GM12891 (cell line): ENCODE measurements around the gene TMEM272.
A peak's percentile ranks its signal among the peaks of the same experiment; 100 is the strongest.

Experiments
- DNase-seq: peaks from one replicate; pipeline ENCODE4 v3.0.0; 2011; ENCODE audit warnings: low spot score; ENCODE audit not compliant: insufficient read length
- FAIRE-seq: peaks from 2 replicates; lab custom pipeline; 2011; peaks lifted over from hg19 to GRCh38; lab: Jason Lieb, UNC
- PAX5 ChIP-seq: IDR thresholded peaks from 2 replicates; pipeline ENCODE4 v1.6.1; 2011; ENCODE audit warnings: low read length, moderate library complexity, mild to moderate bottlenecking; ENCODE audit not compliant: insufficient read depth, severe bottlenecking
- POLR2A ChIP-seq: IDR thresholded peaks from 2 replicates; pipeline ENCODE4 v1.6.1; 2011; ENCODE audit warnings: low read depth, low read length, control low read depth
- POLR2AphosphoS5 ChIP-seq: IDR thresholded peaks from 2 replicates; pipeline ENCODE4 v1.6.1; 2011; ENCODE audit warnings: low read depth, low read length, control low read depth
- POU2F2 ChIP-seq: IDR thresholded peaks from 2 replicates; pipeline ENCODE4 v1.6.1; 2011; ENCODE audit warnings: low read depth, mild to moderate bottlenecking, control low read depth, low read length, moderate library complexity
- SPI1 ChIP-seq: IDR thresholded peaks from 2 replicates; pipeline ENCODE4 v1.6.1; 2011; ENCODE audit warnings: low read depth, low read length, control low read depth
- TAF1 ChIP-seq: IDR thresholded peaks from 2 replicates; pipeline ENCODE4 v1.6.1; 2011; ENCODE audit warnings: low read depth, low read length, control low read depth

Gene TMEM272

DNA sequence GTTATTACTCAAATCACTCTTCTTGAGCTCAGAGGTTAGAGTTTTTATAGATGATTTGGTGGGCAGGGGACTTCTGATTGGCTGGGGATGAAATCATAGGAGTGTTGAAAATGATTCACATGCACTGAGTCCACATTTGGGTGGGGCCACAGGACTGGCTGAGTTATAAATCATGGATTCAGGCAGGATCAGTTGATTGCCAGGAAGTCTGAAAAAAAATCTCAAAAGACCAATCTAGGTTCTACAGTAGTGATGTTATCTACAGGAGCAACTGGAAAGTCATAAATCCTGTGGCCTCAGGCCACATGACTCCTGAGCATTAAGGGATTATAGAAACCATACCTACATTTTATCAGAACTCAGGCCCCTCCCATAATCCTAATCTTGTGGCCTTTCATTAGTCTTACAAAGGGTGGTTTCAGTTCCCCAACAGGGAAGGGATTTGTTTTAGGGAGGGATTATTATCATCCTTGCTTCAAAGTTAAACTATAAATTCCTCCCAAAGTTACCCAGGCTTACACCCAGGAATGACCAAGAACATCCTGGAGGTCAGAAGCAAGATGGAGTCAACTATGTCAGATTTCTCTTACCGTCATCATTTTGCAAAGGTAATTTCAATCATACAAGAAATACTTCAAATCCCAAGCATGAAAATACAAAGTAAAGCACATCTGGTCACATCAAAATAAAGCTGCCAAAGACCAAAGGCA lies 11.2 kb upstream of the TMEM272 start:
- DNase-seq, result no peak
- FAIRE-seq, result no peak
- no peak for TF ChIP-seq POLR2A
- TF ChIP-seq TAF1, result no peak
- TF ChIP-seq SPI1, result no peak
- TF ChIP-seq POLR2AphosphoS5, result no peak
- no peak for TF ChIP-seq PAX5
- no peak for TF ChIP-seq POU2F2

DNA sequence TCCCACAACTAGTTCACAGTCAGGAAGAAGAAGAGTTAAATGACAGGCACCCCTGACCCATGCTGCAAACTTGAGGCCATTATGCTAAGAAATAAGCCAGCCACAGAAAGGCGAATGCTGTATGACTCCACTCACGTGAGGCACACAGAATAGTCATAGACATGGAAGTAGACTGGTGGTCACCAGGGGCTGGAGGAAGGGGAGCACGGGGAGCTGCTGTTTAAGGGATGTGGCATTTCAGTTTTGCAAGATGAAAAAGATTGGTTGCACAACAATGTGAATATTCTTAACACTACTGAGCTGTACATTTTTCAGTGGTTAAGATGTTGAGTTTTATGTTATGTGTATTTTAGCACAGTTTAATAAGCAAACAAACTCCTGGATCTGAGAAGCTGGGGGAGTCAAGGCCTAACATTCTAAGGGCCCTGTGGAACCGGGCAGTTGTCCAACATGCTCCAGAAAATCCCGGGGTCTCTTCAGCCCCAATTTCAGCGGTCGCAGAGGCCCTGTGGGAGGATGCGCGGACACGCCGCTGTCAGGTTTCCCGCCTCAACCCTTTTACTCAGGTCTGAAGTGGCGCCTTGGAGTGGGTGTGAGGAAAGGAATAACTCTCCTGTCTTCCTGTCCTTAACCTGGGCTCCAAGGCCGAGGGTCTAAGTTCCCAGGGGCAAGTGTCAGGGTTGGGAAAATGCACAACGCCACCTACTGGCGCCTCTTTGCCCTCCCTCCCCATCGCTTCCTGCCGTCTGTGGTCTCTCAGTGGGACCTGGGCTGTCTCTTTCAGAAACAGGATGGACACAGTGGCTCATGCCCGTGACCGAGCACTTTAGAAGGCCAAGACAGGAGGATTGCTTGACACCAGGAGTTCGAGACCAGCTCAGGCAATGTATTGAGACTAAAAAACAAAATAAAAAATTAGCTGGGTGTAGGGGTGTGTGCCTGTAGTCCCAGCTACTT lies 4.4 kb upstream of the TMEM272 start:
- TF ChIP-seq PAX5 (no peak), POLR2AphosphoS5 (no peak), POLR2A (no peak), TAF1 (no peak), SPI1 (no peak), POU2F2 (no peak)
- FAIRE-seq (peak; percentile 79), DNase-seq (peak; percentile 39)

DNA sequence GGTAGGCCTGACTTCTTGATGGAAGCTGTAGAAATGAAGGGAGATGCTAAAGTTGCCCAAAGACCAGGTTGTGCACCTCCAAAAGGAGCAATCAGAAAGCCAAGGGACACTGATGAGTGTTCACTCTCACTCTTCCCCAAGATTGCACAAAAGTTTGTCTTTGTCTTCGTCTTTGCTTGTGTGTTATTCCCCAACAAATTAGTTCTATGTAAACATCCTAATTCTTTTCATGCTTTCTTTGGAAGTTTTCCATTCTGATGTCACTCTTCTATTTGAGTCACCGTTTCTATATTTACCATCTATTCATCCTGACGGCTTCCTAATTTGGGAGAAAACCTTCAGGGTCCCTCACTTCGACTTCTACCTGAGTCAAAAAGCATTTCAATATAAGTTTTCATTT lies 3.7 kb upstream of the TMEM272 start:
- TF ChIP-seq POU2F2, result no peak
- TF ChIP-seq POLR2A, result no peak
- no peak for TF ChIP-seq POLR2AphosphoS5
- no peak for TF ChIP-seq SPI1
- TF ChIP-seq PAX5, result no peak
- no peak for TF ChIP-seq TAF1
- FAIRE-seq (no peak), DNase-seq (no peak)

DNA sequence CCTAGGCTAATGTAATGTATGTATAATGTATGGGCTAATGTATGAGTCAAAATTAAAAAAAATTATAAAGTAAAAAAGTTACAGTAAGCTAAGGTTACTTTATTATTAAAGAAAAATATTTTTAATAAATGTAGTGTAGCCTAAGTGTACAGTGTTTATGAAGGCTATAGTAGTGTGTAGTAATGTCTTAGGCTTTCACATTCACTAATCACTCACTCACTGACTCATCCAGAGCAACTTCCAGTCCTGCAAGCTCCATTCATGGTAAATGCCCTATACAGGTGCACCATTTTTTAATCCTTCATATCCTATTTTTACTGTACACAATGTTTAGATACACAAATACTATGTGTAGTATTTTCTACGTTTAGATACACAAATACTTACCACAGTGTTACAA lies 1.8 kb upstream of the TMEM272 start:
- FAIRE-seq (no peak), DNase-seq (no peak)
- TF ChIP-seq POLR2A (no peak), POU2F2 (no peak), POLR2AphosphoS5 (no peak), PAX5 (no peak), SPI1 (no peak), TAF1 (no peak)

DNA sequence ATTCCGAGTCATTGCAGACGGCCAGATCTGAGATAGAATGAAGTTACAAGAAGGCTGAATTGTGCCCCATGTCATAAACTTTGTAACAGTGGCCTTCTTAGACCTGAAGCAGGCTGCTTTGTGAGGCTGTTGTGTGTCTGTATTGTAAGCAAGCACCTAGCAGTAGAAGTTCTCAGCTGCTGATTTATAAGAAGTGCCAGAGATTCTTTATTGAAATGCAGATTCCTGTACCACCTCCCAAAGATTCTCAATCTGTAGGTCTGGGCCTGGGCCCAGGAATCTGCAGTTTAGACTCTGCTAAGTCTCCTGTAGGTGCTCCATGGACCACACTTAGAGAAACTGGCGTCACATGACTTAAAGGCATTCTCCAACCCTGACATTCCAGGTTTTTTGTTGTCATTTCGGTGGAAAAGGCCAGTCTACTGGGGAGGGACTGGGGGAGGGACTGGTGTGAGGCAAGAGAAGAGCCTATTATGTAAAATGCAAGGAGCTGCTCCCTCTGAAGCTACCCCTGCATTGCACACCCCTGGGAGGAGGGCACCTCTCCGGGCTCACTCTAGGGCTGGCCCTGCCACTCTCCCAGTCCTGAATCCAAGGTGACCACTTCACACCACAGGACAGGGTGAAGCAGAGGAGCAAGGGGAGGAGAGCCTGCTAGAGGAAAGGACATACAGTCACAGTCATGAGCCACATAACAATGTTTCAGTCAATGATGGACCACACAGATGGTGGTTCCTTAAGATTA lies 769 bp upstream of the TMEM272 start:
- FAIRE-seq (no peak), DNase-seq (no peak)
- TF ChIP-seq POU2F2 (no peak), TAF1 (no peak), POLR2A (no peak), POLR2AphosphoS5 (no peak), SPI1 (no peak), PAX5 (no peak)

DNA sequence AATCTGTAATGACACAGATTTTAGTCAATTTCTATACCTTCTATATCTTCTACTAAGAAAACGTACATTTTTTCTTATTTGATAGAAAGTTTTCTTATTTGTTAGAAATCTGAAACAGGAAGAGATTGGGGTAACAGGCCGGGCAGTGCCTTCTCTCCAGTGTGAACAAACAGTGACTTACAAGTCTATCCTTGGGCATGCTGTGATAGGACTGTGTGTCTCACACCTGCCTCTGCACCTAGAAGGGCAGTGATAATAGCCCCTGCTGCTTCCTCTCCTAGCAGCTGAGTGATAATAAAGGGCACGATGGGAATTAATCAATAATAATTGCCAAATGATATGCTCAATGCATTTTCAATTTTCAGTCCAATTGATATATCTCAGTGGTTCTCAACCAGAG lies 1.4 kb downstream of the TMEM272 start:
- TF ChIP-seq POU2F2 (no peak), PAX5 (no peak), TAF1 (no peak), SPI1 (no peak), POLR2A (no peak), POLR2AphosphoS5 (no peak)
- FAIRE-seq (no peak), DNase-seq (no peak)

DNA sequence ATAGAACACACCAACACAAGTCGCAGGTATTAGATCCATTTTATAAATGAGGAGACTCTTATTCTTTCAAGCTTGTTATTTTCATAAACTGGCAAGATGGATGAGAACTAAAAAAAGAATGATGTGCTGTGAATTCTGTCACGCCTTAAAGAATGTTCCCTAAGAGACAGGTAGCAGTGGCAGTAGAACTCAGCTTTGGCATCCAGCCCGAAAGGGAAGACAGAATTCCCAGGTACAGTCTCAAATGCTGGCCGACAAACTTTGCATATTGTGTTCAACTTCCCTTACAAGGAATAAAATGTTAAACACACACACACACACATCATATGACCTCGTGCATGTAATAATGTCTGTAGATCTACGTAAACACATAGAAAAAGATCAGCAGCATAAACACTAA lies 3.2 kb downstream of the TMEM272 start:
- TF ChIP-seq POLR2A, result no peak
- TF ChIP-seq SPI1, result no peak
- no peak for TF ChIP-seq TAF1
- no peak for TF ChIP-seq POLR2AphosphoS5
- TF ChIP-seq POU2F2, result no peak
- TF ChIP-seq PAX5, result no peak
- no peak for FAIRE-seq
- DNase-seq, result no peak

DNA sequence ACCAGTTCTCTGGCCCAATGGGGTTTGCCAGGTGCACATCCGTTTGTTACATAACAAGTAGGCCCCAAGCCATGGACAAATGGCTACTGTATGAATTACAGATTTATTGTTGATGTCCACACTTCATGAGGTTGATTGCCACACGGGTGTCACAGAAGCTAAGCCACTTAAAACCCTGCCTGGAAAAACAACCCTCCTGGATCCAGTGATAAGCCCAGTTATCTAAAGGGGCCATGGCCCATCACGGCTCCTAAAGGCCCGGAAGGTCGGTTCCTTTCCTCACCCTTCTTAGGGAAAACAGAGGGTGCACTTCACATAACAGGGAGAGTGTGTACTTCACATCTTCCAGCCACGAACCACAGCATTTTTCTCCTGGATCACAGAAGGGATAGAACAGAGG lies 4.1 kb downstream of the TMEM272 start:
- FAIRE-seq, result no peak

More for the DNA sequence above, 4.1 kb downstream of the TMEM272 start:
- TF ChIP-seq TAF1 (no peak), POU2F2 (no peak), SPI1 (no peak), PAX5 (no peak), POLR2AphosphoS5 (no peak), POLR2A (no peak)
- DNase-seq, result no peak
